GM21381 (cell line): ENCODE results near the gene PRICKLE1.

Experiments
- ATAC-seq: cut with Tn5 transposase; IDR thresholded peaks from one replicate; pipeline ENCODE4 v1.9.1; 2021; ENCODE audit warnings: mild to moderate bottlenecking, moderate library complexity; ENCODE audit not compliant: unreplicated experiment

PRICKLE1 gene

GRCh38 chr12:42462486-42462885, 127.1 kb downstream of the PRICKLE1 start:
- ATAC-seq = no peak

GRCh38 chr12:42459336-42459847, 130.2 kb downstream of the PRICKLE1 start:
- no peak for ATAC-seq

GRCh38 chr12:42458575-42458974, 131.0 kb downstream of the PRICKLE1 start:
- ATAC-seq = no peak

GRCh38 chr12:42450248-42450647, 139.3 kb downstream of the PRICKLE1 start:
- ATAC-seq = no peak

GRCh38 chr12:42448841-42449240, 140.7 kb downstream of the PRICKLE1 start:
- no peak for ATAC-seq

GRCh38 chr12:42447371-42447786, 142.2 kb downstream of the PRICKLE1 start:
- ATAC-seq = no peak

GRCh38 chr12:42446761-42447160, 142.8 kb downstream of the PRICKLE1 start:
- ATAC-seq = no peak

- ATAC-seq = no peak
These were observed 143.7 kb downstream of the PRICKLE1 start for GRCh38 chr12:42445891-42446290.

GRCh38 chr12:42444192-42444943, 145.2 kb downstream of the PRICKLE1 start:
- no peak for ATAC-seq

- no peak for ATAC-seq
These were observed 146.7 kb downstream of the PRICKLE1 start for GRCh38 chr12:42442888-42443287.

- ATAC-seq = no peak
These were observed 147.2 kb downstream of the PRICKLE1 start for GRCh38 chr12:42442311-42442759.

GRCh38 chr12:42440608-42441007, 148.9 kb downstream of the PRICKLE1 start:
- ATAC-seq = no peak

- no peak for ATAC-seq
These were observed 156.9 kb downstream of the PRICKLE1 start for GRCh38 chr12:42432517-42433140.

GRCh38 chr12:42428850-42429249, 160.7 kb downstream of the PRICKLE1 start:
- ATAC-seq = no peak

GRCh38 chr12:42426746-42427145, 162.8 kb downstream of the PRICKLE1 start:
- ATAC-seq = no peak

- ATAC-seq = no peak
These were observed 166.8 kb downstream of the PRICKLE1 start for GRCh38 chr12:42422785-42423184.

GRCh38 chr12:42421844-42422779, 167.4 kb downstream of the PRICKLE1 start:
- ATAC-seq = peak; percentile 82

- no peak for ATAC-seq
These were observed 169.2 kb downstream of the PRICKLE1 start for GRCh38 chr12:42420395-42420794.

- no peak for ATAC-seq
These were observed 179.2 kb downstream of the PRICKLE1 start for GRCh38 chr12:42410340-42410739.

GRCh38 chr12:42409471-42409870, 180.1 kb downstream of the PRICKLE1 start:
- no peak for ATAC-seq

GRCh38 chr12:42407306-42407705, 182.2 kb downstream of the PRICKLE1 start:
- no peak for ATAC-seq
